ENCODE results near the gene CIART. TPM values are rescaled to one million over a fixed set of nuclear protein-coding genes. Genes with fewer than 3 reads are reported as not detected.
"Not testable (repeated sequence)": the region's sequence is repeated elsewhere in the genome, so short reads cannot be mapped to it uniquely, and the experiment has no call there.

CIART gene
- total RNA-seq, 1 donor from 2014 or later = 3.5 TPM

DNA sequence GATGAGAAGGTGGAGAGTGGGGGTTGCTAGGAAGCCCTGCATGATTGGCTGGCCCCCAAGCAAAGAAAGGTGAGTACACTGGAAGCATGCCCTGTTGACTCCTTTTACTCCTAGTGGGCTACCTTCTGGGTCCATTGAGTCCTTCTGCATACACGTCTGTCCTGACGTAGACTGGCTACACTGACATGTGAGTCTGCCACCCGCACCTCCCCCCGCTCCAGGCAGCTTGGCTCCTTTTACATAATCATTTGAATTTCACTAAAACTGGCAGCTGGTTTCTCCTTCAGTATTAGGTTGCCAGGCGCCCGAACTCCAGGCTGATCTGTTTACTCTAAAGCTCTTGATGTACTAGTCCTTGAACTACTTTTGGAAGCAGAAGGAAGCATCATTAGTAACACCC, 20.0 kb downstream of the CIART start:
- DNase-seq (ENCODE audit: low spot score) = no peak

- DNase-seq (ENCODE audit: low spot score) = no peak
Observed at GRCh38 chr1:150302902-150303301, 20.5 kb downstream of the CIART start.

- not testable (repeated sequence) for DNase-seq (ENCODE audit: low spot score)
Observed at GRCh38 chr1:150308585-150308984, 26.2 kb downstream of the CIART start.

- DNase-seq (ENCODE audit: low spot score) = peak; percentile 20
Observed at GRCh38 chr1:150309758-150310508, 27.6 kb downstream of the CIART start.

GRCh38 chr1:150311762-150312161, 29.4 kb downstream of the CIART start:
- no peak for DNase-seq (ENCODE audit: low spot score)

DNA sequence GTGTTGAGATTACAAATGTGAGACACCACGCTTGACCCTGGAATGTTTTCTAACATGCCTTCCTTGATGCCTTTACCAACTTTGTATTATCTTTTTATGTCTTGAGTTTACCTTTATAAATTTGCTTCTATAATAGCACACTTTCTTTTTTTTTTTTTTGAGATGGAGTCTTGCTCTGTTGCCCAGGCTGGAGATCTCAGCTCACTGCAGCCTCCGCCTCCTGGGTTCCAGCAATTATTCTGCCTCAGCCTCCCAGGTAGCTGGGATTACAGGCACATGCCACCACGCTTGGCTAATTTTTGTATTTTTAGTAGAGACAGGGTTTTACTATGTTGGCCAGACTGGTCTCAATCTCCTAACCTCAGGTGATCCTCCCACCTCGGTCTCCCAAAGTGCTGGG, 32.3 kb downstream of the CIART start:
- DNase-seq (ENCODE audit: low spot score) = not testable (repeated sequence)

DNA sequence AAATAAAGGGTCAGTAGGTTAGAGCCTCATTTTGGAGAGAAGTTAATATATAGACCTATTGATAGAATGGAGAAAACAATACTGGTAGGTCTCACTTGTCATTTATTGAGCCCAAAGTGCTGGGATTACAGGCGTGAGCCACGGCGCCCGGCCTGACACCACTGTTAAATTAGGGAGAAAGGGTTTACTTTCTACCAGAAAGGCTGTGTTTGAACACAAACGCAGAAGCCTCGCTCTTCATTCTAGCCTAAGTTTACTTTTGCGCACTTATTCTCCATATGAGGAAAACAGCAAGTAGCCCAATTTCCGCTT, 38.3 kb downstream of the CIART start:
- DNase-seq (ENCODE audit: low spot score) = peak; percentile 85

GRCh38 chr1:150321826-150322166, 39.4 kb downstream of the CIART start:
- DNase-seq (ENCODE audit: low spot score) = no peak

DNA sequence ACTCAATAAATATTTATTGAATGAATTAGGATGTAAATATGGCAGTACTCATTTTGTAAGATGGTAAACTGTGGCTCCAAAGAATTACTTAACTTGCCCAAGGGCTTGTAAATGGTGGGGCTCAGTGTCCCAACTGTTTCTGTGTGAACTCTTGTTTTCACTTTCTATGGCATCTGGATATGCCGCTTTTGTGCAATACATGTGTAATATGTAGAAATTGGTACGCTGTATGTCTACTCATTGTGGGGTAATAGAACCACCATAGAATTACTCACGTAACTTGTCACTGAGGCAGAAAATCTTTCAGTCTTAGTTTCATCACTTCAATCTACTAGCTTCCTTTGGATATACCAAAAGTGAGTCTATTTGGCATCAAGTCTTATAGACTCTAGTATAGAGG, 40.0 kb downstream of the CIART start:
- DNase-seq (ENCODE audit: low spot score) = no peak

GRCh38 chr1:150332651-150333290, 50.4 kb downstream of the CIART start:
- DNase-seq (ENCODE audit: low spot score) = no peak

Other genes starting within 250 kb of the CIART start
- gene VPS45, start 214.8 kb upstream of the CIART start, total RNA-seq = 35.5 TPM
- gene PLEKHO1, start 132.6 kb upstream of the CIART start, total RNA-seq = 33.1 TPM
- 17.9 TPM for gene ANP32E, start 46.4 kb upstream of the CIART start, total RNA-seq
- not detected for gene CA14, start 24.8 kb upstream of the CIART start, total RNA-seq
- gene APH1A, start 13.5 kb upstream of the CIART start, total RNA-seq = 89.2 TPM
- 14.4 TPM for gene C1orf54, start 9.8 kb upstream of the CIART start, total RNA-seq
- 48.0 TPM for gene MRPS21, start 11.3 kb downstream of the CIART start, total RNA-seq
- 52.1 TPM for gene PRPF3, start 39.0 kb downstream of the CIART start, total RNA-seq
- gene RPRD2, start 81.6 kb downstream of the CIART start, total RNA-seq = 21.7 TPM
- 14.0 TPM for gene TARS2, start 204.9 kb downstream of the CIART start, total RNA-seq
- 33.1 TPM for gene ECM1, start 225.6 kb downstream of the CIART start, total RNA-seq
- gene FALEC, start 233.2 kb downstream of the CIART start, total RNA-seq = not detected